Tibial artery (tissue), 4 donors: ENCODE results near the gene TYW3.

Source experiments
- DNase-seq, 2 donors: peaks; one replicate each; pipeline ENCODE4 v3.0.0-alpha.2; 2019
- H3K27ac ChIP-seq, 2 donors: fragments of 200-600 bp; sonication (generic) in 1 of 2; 1 replicate in 1 of 2; 2 replicates in 1 of 2; pipeline ENCODE4 v1.5.1; 2018 to 2019; ENCODE audit warnings: mild to moderate bottlenecking in 1 of 2
- H3K27me3 ChIP-seq, 2 donors: fragments of 200-600 bp; sonication (generic) in 1 of 2; one replicate each; pipeline versions ENCODE4 v1.5.1 to v1.6.0; 2016 to 2019
- H3K36me3 ChIP-seq, 3 donors: fragments of 200-600 bp; sonication (generic) in 2 of 3; one replicate each; pipeline ENCODE4 v1.5.1; 2016 to 2019; ENCODE audit warnings: mild to moderate bottlenecking in 2 of 3
- H3K4me1 ChIP-seq, 4 donors: fragments of 200-600 bp; sonication (generic) in 2 of 4; 1 replicate in 3 of 4; 2 replicates in 1 of 4; pipeline ENCODE4 v1.5.1; 2016 to 2019
- H3K4me3 ChIP-seq, 2 donors: fragments of 200-600 bp; sonication (generic) in 1 of 2; 1 replicate in 1 of 2; 2 replicates in 1 of 2; pipeline ENCODE4 v1.5.1; 2018 to 2019; ENCODE audit warnings: mild to moderate bottlenecking in 2 of 2
- H3K9me3 ChIP-seq, 3 donors: fragments of 200-600 bp; sonication (generic) in 1 of 3; one replicate each; pipeline ENCODE4 v1.5.1; 2016 to 2019
- intact Hi-C: fragments of 100-400 bp; cut with DNase I; formaldehyde crosslinking; loops from one replicate; pipeline ENCODE4 v1.15.0; 2023; ENCODE audit warnings: low total_unique reads
- TF ChIP-seq, protein P1 (sequence below), 2 experiments: fragments of 200-600 bp in 1 of 2; fragments of 450-650 bp in 1 of 2; IDR thresholded peaks; one replicate each; pipeline ENCODE4 v1.5.1; 2017 to 2019; ENCODE audit warnings: antibody characterized with exemption in 2 of 2, mild to moderate bottlenecking in 1 of 2, moderate library complexity in 1 of 2

TYW3 gene

DNA sequence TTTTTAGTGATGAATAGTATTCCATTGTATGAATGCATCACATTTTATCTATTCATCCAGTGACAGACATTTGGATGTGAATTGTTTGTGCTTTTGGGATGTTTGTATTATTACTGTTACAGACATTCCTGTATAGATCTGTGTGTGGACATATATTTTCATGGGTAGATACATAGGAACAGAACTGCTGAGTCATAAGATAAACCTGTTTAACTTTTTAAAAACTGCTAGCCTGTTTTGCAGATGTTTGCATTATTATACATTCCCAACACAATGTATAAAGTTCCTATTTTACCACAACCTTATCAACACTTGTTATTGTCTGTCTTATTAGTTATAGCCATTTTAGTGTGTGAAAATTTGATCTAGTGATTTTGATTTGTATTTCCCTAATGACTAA is 46.8 kb downstream of the TYW3 start:
- intact Hi-C loops = no loop called here
- no peaks in the 10 kb centered on the region for H3K4me1 ChIP-seq
- no peak overlapping the region for H3K4me3 ChIP-seq
- H3K27me3 ChIP-seq = no peaks in the 10 kb centered on the region
- H3K36me3 ChIP-seq = no peaks in the 10 kb centered on the region
- no peak overlapping the region for H3K27ac ChIP-seq
- no peak for DNase-seq
- H3K9me3 ChIP-seq = no peaks in the 10 kb centered on the region
- TF ChIP-seq, protein P1, sequence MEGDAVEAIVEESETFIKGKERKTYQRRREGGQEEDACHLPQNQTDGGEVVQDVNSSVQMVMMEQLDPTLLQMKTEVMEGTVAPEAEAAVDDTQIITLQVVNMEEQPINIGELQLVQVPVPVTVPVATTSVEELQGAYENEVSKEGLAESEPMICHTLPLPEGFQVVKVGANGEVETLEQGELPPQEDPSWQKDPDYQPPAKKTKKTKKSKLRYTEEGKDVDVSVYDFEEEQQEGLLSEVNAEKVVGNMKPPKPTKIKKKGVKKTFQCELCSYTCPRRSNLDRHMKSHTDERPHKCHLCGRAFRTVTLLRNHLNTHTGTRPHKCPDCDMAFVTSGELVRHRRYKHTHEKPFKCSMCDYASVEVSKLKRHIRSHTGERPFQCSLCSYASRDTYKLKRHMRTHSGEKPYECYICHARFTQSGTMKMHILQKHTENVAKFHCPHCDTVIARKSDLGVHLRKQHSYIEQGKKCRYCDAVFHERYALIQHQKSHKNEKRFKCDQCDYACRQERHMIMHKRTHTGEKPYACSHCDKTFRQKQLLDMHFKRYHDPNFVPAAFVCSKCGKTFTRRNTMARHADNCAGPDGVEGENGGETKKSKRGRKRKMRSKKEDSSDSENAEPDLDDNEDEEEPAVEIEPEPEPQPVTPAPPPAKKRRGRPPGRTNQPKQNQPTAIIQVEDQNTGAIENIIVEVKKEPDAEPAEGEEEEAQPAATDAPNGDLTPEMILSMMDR (IDR thresholded peaks at IDR 0.05) = no peak

DNA sequence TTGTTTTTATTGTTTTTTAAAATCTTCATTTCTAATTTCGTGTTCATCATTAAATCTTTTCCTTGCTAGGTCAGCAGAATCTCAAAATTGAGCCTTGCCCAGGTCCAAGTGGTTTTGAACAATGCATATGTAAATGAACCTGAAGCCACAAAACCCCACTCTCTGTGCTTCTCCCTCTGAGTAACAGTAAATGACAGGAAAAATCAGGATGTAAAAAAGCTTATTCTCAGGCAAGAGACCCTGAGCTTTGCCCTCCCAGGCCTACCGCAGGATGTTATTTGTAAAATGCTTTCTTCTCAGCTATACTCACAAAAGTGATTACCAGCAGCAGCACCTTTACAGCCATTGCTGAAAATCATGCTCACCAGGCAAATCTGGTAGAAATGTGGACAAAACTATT is 47.6 kb downstream of the TYW3 start:
- DNase-seq = no peak
- Histone ChIP-seq H3K27ac (no peak overlapping the region), H3K4me3 (no peak overlapping the region), H3K27me3 (no peaks in the 10 kb centered on the region), H3K4me1 (no peaks in the 10 kb centered on the region), H3K36me3 (no peaks in the 10 kb centered on the region), H3K9me3 (no peaks in the 10 kb centered on the region)
- intact Hi-C loops = no loop called here
- TF ChIP-seq, protein P1 (IDR thresholded peaks at IDR 0.05) = no peak

DNA sequence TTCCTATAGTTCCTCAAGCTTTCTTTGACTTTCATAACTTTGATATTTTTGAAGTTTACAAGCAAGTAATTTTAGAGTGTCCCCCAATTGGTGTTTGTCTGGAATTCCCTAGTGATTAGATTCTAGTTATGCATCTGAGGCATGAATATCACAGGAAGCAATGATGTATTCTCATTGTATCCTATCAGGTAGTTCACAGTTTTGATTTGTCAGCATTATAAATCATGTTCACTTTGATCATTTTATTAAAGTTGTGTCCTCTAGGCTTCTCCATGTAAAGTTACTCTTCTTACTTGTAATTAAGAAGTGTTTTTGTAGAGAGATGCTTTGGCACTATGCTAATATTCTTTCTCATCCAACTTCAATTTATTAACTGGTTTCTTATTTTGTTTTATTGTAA is 53.0 kb downstream of the TYW3 start:
- TF ChIP-seq, protein P1 (IDR thresholded peaks at IDR 0.05) = no peak
- no peaks in the 10 kb centered on the region for H3K36me3 ChIP-seq
- H3K4me3 ChIP-seq = no peak overlapping the region
- H3K27me3 ChIP-seq = no peaks in the 10 kb centered on the region
- no peaks in the 10 kb centered on the region for H3K9me3 ChIP-seq
- H3K27ac ChIP-seq = no peak overlapping the region
- no peaks in the 10 kb centered on the region for H3K4me1 ChIP-seq
- intact Hi-C loops = no loop called here
- no peak for DNase-seq

DNA sequence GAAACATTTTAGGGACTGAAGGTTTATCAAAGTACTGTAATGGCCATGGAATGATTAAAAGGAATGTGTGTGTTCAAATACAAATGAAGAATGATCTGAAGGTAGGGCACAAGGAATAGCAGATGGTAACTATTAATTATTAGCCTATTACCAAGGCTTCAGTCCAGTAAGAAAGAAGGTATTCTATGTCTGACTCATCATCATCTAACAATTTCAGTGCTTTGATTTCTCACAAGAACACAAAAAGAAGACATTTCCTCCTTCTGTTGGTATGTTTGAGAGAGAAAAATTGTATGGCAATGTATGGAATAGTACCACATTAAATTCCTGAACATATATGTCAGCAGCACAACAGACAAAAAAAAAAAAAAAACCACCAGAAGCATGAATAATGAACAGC is 57.5 kb downstream of the TYW3 start:
- Histone ChIP-seq H3K27me3 (no peaks in the 10 kb centered on the region), H3K27ac (no peak overlapping the region), H3K36me3 (no peaks in the 10 kb centered on the region), H3K9me3 (no peaks in the 10 kb centered on the region), H3K4me3 (no peak overlapping the region), H3K4me1 (no peaks in the 10 kb centered on the region)
- TF ChIP-seq, protein P1 (IDR thresholded peaks at IDR 0.05) = no peak
- intact Hi-C loops = no loop called here
- no peak for DNase-seq

DNA sequence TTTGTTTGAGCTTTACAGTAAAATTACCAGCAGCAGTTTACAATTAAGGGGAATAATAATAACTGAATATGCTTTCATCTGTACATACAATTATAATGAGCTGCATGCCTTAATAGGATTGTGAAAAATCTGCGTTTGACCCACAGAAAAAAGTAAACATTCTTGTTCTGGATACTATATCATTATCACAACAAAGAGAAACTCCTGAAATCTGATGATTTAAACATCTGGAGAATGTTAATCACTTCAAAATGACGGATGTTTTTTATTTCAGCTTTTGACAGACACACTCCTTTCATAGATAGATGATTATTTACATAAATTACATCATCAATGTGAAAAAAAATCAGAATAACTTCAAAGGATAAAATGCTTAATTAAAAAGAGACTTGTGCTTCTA is 58.5 kb downstream of the TYW3 start:
- no peaks in the 10 kb centered on the region for H3K36me3 ChIP-seq
- no peaks in the 10 kb centered on the region for H3K9me3 ChIP-seq
- no peak for DNase-seq
- H3K27me3 ChIP-seq = no peaks in the 10 kb centered on the region
- H3K27ac ChIP-seq = no peak overlapping the region
- TF ChIP-seq, protein P1 (IDR thresholded peaks at IDR 0.05) = no peak
- intact Hi-C loops = no loop called here
- H3K4me3 ChIP-seq = no peak overlapping the region
- H3K4me1 ChIP-seq = no peaks in the 10 kb centered on the region

DNA sequence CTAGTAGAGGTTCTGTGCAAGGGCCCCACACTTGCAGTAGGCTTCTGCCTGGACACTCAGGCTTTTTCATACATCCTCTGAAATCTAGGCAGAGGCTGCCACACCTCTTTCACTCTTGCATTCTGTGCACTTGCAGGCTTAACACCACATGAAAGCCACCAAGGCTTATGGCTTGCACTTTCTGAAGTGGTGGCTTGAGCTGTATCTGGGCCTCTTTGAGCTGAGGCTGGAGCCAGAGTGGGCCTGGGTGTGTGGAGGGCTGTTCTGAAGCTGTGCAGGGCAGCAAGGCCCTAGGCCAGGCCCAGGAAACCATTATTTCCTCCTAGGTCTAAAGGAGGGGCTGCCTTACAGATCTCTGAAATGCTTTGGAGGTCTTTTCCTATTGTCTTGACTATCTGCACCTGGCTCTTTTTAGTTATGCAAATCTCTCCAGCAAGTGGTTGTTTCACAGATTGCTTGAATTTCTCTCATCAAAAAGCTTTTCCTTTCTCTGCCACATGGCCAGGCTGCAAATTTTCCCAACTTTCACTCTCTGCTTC is 66.2 kb downstream of the TYW3 start:
- no peak overlapping the region for H3K4me3 ChIP-seq
- intact Hi-C loops = no loop called here
- peaks cover 0 to 16% (median 11%) of the 10 kb centered on the region in 3 donors for H3K9me3 ChIP-seq
- no peak for DNase-seq
- no peaks in the 10 kb centered on the region for H3K36me3 ChIP-seq
- no peaks in the 10 kb centered on the region for H3K27me3 ChIP-seq
- no peak overlapping the region for H3K27ac ChIP-seq
- TF ChIP-seq, protein P1 (IDR thresholded peaks at IDR 0.05) = no peak
- no peaks in the 10 kb centered on the region for H3K4me1 ChIP-seq
